GM18868 (cell line): ENCODE data around the gene TRIM8.
A peak's percentile ranks its signal among the peaks of the same experiment; 100 is the strongest.

Experiments used
- ATAC-seq: cut with Tn5 transposase; IDR thresholded peaks from one replicate; pipeline ENCODE4 v1.9.1; 2021; ENCODE audit warnings: mild to moderate bottlenecking, moderate library complexity; ENCODE audit not compliant: unreplicated experiment

The TRIM8 gene

GRCh38 chr10:102632394-102633111 is 11.7 kb upstream of the TRIM8 start:
- no peak for ATAC-seq

GRCh38 chr10:102633287-102633686 is 11.0 kb upstream of the TRIM8 start:
- ATAC-seq = no peak

GRCh38 chr10:102633848-102634247 is 10.4 kb upstream of the TRIM8 start:
- no peak for ATAC-seq

DNA sequence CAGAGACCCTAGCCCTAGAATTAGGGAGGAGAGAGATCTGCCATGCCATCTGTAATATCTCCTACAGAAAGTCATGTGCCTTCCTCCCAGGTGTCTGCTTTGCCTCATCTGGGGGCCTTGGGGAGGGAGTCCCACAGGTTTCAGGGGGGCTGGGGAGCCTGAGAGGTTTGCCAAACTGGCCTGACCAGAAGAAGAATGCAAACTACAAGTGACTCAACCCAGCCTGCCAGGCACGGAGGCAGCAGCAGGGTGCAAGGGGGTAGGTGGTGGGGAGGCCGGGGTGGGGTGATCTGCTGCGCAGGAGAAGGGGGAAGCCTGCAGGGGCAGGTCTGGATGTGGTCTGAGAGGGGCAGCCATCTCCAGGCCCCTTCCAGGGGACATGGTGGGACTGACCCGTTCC is 9.6 kb upstream of the TRIM8 start:
- no peak for ATAC-seq

GRCh38 chr10:102635377-102635776 is 8.9 kb upstream of the TRIM8 start:
- ATAC-seq = no peak

DNA sequence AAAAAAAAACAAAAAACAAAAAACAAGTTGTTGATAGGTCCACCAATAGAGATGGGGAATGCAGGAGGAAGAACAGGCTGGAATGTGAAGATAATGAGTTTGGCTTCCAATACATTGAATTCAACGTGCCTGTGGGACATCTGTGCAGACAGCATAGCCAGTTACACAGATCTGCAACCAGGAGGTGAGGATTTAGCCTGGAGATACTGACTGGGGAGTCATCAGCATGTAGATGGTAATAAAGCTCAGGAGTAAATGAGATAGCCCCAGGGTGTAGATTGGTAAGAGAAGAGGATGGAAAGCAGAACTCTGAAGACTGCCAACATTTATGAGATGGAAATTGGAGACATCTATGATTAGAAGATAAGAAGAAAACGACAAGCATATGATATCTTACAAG is 4.7 kb upstream of the TRIM8 start:
- no peak for ATAC-seq

DNA sequence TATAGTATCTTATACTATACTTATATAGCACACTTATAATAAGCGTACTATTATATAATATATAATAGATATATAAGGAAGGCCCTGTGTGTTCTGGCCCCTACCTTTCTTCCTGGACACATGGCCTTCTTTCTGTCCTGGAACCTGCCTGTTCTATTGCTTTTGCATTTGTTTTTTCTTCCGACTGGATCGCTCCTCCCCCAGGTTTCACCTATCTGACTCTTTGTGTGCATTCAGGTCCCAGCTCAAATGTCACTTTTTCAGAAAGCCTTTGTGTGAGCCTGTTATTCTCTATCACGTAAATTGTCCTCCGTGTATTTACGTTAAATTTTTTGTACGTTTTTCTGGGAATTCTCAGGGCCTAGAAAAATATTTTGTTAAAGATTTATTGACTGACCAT is 2.9 kb upstream of the TRIM8 start:
- ATAC-seq = no peak

DNA sequence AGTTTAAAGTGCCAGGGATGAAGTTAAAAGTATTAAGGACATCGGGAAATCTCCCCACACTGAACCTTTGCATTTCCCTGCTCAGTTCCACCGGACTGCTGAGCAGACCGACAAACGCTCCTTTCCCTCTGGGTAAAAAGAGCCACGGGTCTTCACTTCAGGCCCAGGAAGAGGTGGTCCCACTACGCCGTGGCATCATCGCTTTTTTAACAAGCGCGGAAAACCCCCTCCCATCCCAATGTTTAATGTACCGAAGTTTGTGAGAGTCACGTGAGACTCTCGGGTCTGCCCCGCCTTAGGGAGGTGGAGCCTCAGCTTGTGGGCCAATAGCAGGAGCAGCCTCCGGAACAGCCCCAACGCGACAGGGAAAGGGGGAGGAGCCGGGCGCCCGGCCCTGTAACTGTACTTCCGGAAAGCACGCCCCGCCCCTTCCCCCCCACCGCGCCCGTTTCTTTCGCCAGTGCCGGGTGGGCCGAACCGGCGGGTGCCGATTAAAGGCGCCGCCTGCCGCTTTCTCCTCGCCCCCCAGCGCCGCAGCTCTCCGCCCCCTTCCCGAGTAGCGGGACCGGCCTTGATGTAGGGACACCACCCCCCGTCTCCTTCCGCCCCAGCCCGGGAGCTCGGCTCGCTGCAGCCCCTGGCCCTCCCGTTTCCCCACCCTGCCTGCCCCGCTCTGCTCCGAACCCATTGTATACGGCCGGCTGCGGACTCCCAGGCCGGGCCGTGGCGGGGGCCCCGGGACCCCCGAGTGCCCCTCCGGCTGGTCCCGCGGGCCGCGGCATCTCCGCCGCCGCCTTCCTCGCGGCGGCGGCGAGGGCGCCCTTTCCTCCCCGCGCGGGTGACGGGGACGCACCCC is 2.2 kb upstream of the TRIM8 start:
- ATAC-seq = peak; percentile 54

DNA sequence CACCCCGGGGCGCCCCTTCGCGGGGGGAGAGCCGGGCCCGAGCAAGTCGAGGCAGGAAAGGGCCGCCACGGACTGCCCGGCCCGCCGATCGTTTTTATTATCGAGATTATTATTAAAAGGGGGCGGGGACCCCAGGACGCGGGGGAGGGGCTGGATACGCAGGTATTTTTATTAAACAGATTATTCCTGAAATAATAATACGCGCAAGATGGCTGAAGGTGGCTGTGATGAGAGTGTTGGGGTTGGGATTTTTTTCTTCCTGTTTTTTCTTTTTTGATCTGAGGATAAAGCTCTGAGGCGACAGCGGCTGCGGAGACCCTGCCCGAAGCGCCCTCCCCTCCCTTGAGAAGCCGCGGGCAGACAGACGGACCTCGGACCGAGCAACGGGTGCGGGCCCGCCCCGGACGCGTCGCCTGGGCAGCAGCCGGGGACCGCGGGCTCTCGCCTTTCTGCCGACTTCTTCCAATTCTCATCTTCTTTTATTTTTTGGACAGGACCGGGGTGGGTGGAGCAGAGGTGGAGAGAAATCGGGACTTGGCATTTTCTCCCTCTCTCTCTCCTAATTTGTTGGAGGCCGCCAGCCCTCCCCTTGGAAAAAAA is 1.4 kb upstream of the TRIM8 start:
- no peak for ATAC-seq

DNA sequence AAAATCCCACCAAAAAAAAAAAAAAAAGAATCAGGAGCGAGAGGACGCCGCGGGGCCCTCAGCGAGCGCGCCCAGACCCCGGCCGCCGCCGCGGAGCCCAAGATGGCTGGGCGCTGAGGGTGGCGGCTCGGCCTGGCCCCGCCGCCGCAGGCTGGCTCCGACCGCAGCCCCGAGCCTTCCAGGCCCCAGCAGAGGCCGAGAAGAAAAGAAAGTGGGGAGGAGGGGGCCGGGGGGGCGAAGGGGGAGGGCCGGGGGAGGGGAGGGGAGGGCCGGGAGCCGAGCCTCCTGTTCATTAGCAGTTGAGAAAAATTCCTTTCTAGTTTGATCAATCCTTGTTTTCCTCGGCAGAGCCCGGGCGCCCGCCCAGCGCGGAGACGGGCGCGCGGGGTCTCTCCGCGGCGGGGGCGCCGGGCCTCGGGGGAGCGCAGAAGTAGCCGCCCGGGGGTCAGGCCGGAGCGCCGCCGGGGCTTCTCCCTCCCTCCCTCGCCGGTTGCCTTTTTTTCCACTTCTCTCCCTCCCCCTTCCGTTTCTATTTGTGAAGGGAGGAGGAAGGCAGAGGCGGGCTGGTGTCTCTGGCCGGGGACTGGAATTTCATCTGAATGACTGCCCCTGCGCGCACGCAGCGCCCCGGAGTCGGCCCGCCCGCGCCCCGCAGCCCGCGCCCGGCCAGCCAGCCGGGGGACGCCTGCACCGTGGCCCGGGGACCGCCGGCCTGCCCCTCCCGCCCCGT is 778 bp upstream of the TRIM8 start:
- no peak for ATAC-seq

DNA sequence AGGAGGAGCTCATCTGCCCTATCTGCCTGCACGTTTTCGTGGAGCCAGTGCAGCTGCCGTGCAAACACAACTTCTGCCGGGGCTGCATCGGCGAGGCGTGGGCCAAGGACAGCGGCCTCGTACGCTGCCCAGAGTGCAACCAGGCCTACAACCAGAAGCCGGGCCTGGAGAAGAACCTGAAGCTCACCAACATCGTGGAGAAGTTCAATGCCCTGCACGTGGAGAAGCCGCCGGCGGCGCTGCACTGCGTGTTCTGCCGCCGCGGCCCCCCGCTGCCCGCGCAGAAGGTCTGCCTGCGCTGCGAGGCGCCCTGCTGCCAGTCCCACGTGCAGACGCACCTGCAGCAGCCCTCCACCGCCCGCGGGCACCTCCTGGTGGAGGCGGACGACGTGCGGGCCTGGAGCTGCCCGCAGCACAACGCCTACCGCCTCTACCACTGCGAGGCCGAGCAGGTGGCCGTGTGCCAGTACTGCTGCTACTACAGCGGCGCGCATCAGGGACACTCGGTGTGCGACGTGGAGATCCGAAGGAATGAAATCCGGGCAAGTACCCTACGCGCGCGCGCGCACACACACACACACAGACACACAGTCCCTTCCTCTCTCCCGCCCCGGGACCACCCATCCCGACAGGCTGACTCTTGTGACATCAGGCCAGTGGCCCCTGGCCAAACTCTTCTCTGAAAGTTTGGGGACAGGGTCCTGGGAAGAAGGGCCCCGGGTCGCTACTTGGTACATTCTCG is 538 bp downstream of the TRIM8 start:
- no peak for ATAC-seq

DNA sequence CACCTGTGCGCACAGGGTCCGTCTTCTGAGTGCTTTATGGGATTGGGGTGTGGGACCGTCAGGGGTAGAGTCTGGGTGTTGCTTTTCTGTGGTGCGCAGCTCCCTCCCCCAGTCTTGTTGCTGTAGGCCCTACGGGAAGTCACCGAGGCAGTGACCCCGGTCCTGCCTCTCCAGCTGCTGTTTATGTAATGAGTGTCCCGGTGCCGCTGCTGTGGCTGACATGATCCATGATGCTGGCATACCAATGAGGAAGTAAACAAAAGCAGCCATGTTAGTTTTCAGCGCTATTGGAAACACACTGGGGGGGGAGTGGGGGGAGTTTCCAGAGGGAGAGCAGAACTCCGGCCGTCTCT is 1.1 kb downstream of the TRIM8 start:
- no peak for ATAC-seq

DNA sequence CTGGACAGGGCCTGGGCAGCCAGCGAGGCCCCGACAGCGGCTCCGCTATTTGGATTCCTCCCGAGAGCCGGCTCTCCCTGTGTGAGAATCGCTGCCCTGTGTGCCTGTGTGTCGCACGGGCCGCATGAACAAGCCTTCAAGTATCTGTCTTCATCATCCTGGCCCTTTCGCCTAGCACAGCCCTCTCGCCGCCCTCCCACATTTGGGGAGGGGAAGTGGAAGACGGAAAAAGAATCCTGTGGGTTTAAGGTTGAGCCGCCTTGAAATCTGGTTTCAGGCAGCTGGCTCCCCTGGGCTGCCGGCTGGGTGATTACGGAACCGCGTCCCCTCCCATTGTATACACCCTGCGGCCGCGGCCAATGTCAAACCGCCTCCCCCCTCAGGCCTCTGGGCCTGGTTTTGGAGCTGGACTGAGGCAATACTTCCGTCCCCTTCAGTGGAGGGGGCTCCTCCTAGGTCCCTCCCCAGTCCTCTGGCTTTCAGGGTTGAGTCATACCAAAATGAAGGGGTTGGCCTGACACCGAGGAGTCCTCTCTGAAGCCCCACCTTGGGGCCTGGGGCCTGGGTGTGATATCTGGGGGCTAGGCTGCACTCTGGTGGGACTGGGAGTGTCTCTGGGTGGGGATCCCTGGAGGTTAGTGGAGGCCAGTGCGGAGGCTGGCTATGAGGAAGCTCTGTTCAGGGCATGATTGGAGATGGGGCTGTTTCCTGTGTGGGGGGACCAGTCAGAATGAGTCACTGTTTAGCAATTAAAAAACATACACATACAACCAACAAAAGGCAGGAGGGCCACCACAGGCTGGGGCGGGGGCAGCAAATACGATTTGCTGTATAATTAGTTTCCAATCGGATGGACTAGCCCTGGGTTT is 1.7 kb downstream of the TRIM8 start:
- ATAC-seq = peak; percentile 31

- no peak for ATAC-seq
Observed at GRCh38 chr10:102646610-102647442, 2.5 kb downstream of the TRIM8 start.

DNA sequence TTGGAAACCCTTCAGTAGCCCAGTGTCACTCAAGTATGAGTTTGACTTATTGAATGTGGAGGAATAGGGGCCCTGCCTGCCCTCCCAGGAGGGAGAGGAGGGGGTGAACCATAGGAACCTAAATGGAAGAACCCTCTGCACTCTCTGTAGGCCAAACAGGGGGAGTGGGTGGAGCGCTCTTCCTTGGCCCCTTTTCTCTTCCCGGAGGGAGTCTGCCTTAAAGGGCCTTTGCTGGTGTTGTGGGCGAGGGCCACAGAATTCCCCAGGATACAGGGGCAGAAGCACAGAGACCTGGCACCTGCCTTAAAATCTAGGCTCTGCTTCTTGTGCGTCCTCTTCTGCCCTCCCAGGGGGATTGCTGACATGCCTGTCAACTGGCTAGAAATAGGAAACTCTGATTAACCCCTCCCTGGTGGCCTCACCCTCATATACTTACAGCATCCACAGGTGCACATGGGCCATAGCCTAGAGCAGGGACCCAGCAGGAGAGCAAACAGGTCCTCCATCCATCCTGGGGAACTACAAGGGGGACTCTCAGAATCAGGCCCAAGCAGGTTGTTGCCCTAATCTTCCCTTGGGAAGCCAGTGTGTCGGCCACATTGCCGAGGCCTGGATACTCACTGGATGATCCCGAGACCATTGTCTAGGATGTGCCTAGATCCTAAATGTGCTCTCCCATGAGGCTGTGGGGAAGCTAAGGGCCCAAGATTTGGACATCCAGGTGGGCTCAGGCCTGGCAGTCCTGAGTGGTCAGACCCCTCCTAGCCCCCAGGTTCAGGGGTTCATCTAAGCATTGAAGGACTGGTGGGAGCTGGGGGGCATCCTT is 3.4 kb downstream of the TRIM8 start:
- ATAC-seq = no peak

DNA sequence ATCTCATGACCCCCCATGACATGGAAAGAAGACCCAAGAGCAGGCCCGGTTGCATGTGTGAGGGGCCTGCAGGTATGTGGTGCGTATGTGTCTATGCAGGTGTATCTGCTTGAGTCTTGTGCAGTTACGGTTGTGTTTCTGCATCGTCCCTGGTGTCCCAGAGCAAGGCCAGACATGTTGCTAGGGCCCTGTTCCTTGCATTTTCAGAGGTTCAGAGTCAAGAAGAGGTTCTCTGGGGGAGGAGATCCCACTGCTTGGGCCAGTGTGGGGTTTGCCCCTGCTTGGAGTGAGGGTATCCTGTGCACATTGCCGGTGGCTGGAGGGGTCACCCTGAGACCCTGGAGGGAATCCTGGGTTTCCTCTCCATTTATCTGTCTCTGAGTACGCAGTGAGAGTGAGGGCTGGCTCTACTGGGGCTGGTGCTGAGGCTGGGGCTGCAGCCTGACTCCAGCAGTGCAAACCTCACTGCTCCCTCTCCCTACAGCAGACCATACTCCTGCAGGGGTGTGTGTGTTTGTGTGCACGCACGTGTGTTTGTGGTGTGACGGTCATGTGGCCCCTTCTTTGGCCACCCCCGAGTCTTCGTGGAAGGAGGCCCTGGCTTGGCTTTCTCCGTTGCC is 4.1 kb downstream of the TRIM8 start:
- no peak for ATAC-seq
